ENCODE data around the gene INSRR. TPM values are rescaled to one million over a fixed set of nuclear protein-coding genes. Genes with fewer than 3 reads are reported as not detected.

INSRR gene
- polyA plus RNA-seq, 12 donors, result 0.30 to 0.83 (median 0.40) TPM; not detected in 2

- DNase-seq, result no peak
These were observed 7.0 kb downstream of the INSRR start for GRCh38 chr1:156851779-156852417.

- DNase-seq, result no peak
These were observed 9.8 kb downstream of the INSRR start for GRCh38 chr1:156849151-156849496.

GRCh38 chr1:156848461-156849150 is 10.3 kb downstream of the INSRR start:
- no peak for DNase-seq

DNA sequence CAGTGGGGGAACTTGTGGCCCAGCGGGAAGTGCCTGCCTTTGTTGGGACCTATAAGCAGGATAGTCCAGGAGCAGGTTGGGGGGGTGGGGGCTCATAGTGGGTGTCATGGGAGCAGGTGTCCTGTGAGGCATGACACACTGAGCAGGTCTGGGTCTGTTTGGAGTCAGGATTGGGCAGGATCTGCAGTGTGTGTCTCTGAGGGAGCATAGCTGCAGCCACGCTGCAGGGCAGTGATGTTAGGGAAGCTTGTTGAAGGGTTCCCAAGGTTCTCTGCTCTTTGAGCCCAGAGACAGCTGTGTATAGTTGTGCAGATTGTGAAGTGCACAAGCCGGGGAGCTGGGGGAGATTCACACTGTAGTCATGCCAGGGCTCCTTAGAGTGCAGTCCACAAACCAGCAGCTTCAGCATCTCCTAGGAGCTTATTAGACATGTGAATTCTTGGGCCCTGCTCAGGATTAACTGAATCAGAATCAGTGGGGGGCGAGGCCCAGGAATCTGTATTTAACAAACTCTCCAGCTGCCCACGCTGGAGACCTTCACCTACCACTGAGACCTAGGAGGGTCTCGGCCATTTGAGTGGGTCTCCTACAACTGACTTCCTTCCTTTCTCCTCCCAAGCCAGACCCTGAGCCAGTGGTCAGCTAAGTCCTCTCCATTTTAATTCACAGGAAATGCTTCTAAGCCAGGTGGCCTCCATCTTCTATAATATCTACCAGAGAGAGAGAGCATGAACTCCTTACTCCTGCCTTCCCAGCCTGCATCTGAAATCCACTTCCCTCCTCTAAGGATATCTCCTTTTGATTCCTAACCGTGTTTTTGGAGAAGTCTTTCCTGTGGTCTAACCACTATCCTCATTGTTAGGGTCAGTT is 11.1 kb downstream of the INSRR start:
- DNase-seq, result no peak

- DNase-seq, result no peak
These were observed 12.3 kb downstream of the INSRR start for GRCh38 chr1:156846643-156847042.

- no peak for DNase-seq
These were observed 12.9 kb downstream of the INSRR start for GRCh38 chr1:156845953-156846545.

DNA sequence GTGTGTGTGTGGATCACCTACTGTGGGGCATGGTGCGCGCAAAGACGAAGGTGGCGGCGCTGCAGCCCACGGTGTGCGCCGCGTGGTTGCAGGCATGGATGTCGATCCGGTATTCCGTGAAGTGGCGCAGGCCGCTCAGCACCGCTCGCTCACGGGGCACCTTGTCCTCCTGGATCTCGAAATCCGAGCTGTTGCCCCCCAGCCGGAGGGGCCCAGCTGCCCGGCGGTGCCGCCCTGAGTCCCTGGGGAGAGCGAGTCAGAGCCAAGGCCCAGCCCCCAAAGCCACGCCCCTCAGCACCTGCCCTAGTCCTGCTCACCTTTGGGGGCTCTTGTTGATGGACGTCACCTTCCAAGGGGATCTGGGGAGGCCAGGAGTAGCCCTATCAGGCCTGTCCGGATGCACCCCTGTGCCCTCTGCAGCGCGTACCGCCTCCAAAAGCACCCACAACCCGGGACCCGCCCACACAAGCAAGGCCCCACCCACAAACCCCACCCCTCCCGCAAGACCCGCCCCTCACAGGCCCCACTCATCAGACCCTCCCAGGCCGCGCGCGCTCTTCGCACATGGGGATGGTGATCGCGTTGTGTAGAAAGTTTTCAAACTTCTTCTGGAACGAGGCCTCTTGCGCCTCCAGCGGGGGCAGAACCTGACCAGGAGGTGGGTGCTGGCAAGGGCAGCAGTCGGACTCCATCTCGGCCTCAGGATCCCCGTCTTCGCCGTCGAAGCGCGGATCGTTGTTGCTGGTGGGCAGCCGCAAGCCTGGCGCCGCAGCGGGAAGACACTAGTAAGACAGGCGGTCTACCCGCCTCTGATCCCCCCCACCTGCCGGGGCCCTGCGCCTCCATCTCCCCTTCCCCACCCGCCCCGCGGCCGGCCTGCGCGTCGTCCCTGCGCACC is 13.6 kb downstream of the INSRR start:
- no peak for DNase-seq

DNA sequence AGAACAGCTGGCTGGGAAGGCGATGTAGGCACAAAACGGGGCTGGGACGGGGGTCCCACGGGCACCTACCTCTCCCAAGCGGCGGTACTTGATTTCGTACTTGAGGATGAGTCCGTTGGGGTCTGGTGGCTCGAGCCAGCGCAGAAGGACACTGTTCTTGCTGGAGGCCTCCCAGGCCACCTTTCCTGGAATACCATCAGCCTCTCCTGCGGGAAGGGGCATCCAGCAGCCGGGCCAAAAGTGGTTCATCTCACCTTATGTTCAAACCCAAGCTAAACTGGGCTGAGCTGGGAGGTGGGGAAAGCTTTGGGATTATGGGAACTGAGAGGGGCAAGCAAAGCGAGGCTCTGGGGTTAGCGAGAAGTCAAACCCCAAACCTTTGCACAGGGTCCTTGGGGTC is 14.3 kb downstream of the INSRR start:
- DNase-seq, result no peak

DNA sequence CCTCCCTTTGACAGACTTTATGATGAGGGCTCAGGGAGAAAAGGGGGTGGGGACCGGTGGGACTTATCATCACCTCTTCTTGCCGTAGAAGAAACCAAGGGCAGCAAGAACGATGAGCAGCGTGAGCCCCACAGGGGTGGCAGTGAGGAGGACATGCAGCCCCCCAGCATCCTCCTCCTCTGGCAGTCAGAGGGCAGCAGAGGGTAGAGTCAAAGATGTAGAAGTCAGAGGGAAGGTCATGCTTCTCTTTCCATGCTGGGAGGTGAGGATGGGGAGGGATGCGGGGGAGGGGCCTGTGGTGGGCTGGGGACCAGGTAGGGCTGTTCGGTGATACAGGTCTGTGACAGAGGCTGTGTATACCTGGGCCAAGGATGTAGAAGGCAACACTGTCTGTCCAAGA is 14.8 kb downstream of the INSRR start:
- no peak for DNase-seq

DNA sequence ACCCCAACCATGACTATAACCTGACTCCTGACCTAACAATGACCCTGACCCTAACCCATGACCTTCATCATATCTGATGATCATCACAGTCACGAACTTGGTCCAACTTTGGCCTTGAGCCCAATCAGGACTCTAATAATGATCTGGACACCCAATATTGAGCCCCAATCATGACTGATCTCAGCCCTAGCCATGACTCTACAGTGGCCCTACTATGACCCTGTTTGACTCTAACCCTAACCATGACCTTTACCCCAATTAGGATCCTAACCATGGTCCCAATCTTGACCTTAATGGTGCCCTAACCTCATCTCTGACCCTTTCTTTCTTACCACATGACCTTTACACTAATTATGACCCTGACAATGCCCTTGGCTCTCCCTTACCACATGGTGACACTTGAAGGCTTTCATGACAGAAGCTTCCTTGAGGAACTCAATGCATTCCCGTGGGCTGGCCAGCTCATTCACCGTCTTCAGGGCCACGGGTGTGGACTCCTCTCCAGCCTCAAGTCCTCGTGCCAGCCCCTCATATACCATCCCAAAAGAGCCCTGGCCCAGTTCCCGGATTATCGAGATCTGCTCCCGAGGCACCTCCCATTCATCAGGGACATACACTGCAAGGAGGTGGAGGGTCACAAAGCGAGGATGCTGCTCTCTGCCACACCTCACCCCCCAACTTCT is 16.2 kb downstream of the INSRR start:
- DNase-seq, result no peak

DNA sequence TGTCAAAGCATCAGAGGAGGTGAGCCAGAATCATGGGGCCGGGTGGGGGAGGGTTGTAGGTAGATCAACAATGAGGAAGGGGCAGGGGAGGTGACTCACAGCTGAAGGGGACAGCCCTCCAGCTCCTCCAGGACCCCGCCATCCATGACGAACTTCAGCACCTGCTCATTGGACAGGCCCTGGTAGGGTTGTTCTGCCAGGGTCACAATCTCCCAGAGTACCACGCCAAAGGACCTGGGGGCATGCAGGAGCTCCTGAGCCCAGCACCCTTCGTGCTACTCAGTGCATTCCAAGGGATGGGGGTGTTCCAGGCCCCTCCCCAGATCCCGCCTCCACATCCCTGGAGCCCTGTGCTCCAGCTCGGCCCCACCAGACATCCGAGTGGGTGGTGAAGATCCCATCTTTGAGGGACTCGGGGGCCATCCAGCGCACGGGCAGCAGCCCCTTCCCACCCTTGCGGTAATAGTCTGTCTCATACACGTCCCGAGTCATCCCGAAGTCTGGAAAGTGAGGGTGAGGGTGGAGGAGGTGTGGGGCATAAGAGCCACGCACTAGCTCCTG is 17.5 kb downstream of the INSRR start:
- no peak for DNase-seq

- DNase-seq, result no peak
These were observed 18.0 kb downstream of the INSRR start for GRCh38 chr1:156840898-156841279.

GRCh38 chr1:156840186-156840897 is 18.6 kb downstream of the INSRR start:
- no peak for DNase-seq

DNA sequence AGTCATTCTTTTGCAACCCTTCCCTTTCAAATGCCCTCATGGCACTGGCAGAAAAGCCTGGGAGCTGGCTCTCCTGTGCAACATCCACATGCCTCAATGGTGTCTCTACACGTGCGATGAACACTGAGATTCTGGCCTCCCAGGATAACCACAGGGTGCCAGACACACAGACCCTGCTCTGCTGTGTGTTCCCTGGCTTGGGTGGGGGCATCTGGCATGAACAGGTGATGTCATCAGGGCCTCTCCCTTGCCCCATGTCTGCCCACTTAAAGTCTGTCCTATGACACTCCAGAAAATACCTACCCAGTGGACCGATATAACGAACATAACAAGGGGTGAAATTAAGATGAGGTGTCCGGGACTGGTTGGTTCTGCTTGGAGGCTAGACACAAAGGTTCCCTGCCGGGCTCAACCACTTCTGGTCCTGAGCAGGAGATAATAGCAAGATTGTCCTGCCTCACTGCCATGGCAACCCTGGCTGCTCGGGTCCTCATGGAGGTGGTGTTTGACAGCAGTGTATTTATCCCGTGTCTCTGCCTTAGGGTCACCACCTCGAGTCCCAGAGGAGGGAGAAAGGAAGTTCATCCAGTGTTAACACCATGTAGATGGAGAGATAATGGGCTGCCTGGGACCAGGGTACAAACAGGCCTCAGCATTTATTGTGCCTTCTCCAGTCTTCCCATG is 19.3 kb downstream of the INSRR start:
- no peak for DNase-seq

DNA sequence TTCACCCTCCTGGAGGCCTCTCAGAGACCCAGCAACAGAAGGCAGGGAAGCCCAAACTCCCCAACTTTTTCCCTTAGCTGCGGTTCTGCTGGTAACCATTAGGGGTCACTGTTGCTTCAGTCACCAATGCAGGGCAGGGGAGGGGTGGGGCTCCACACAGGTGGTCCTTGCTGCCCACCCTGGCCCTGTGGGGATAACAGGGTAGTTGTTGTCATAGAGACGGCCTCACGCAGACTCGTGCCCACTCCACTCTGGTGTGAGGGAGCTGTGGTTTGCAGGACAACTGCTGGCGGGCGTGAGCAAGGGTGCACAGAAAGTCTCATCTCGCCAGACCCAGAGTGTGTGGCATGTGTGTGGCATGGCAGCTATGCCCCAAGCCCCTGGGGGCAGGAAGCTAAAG is 19.9 kb downstream of the INSRR start:
- no peak for DNase-seq

DNA sequence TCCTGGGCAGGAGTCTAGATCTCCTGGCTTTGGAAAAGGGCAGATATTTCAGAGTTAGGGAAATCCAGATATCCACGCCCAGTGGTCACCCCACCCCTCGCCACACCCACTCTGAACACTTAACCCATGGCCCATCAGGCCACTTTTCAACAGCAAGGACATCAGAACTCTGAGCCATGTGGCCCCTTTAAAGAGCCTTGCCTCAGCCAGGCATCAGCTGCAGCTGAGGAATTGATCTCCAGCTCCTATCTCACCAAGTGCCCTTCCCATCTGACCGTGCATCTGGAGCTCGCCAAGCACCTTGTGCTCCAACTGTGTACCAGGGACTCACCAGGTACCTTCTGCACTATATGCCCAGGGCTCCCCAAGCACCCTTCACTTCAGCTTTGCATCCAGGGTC is 22.0 kb downstream of the INSRR start:
- DNase-seq, result no peak

- DNase-seq, result no peak
These were observed 22.8 kb downstream of the INSRR start for GRCh38 chr1:156836041-156836654.

GRCh38 chr1:156834322-156834721 is 24.6 kb downstream of the INSRR start:
- no peak for DNase-seq

- no peak for DNase-seq
These were observed 25.3 kb downstream of the INSRR start for GRCh38 chr1:156833603-156834002.
